Tibial artery (tissue), 4 donors: ENCODE results near the gene RSPH9.

Experiments used
- DNase-seq, 2 donors: peaks; one replicate each; pipeline ENCODE4 v3.0.0-alpha.2; 2019
- H3K27ac ChIP-seq, 2 donors: fragments of 200-600 bp; sonication (generic) in 1 of 2; 1 replicate in 1 of 2; 2 replicates in 1 of 2; pipeline ENCODE4 v1.5.1; 2018 to 2019; ENCODE audit warnings: mild to moderate bottlenecking in 1 of 2
- H3K27me3 ChIP-seq, 2 donors: fragments of 200-600 bp; sonication (generic) in 1 of 2; one replicate each; pipeline versions ENCODE4 v1.5.1 to v1.6.0; 2016 to 2019
- H3K36me3 ChIP-seq, 3 donors: fragments of 200-600 bp; sonication (generic) in 2 of 3; one replicate each; pipeline ENCODE4 v1.5.1; 2016 to 2019; ENCODE audit warnings: mild to moderate bottlenecking in 2 of 3
- H3K4me1 ChIP-seq, 4 donors: fragments of 200-600 bp; sonication (generic) in 2 of 4; 1 replicate in 3 of 4; 2 replicates in 1 of 4; pipeline ENCODE4 v1.5.1; 2016 to 2019
- H3K4me3 ChIP-seq, 2 donors: fragments of 200-600 bp; sonication (generic) in 1 of 2; 1 replicate in 1 of 2; 2 replicates in 1 of 2; pipeline ENCODE4 v1.5.1; 2018 to 2019; ENCODE audit warnings: mild to moderate bottlenecking in 2 of 2
- H3K9me3 ChIP-seq, 3 donors: fragments of 200-600 bp; sonication (generic) in 1 of 3; one replicate each; pipeline ENCODE4 v1.5.1; 2016 to 2019
- CTCF ChIP-seq, 2 experiments: fragments of 200-600 bp in 1 of 2; fragments of 450-650 bp in 1 of 2; IDR thresholded peaks; one replicate each; pipeline ENCODE4 v1.5.1; 2017 to 2019; ENCODE audit warnings: antibody characterized with exemption in 2 of 2, mild to moderate bottlenecking in 1 of 2, moderate library complexity in 1 of 2
- intact Hi-C: fragments of 100-400 bp; cut with DNase I; formaldehyde crosslinking; loops from one replicate; pipeline ENCODE4 v1.15.0; 2023; ENCODE audit warnings: low total_unique reads

Gene RSPH9

GRCh38 chr6:43718387-43719105, 73.7 kb downstream of the RSPH9 start:
- DNase-seq = peak in 1 of 2 donors; percentile 60
- Histone ChIP-seq H3K27me3 (peaks cover 0 to 3% of the 10 kb centered on the region in 2 donors), H3K27ac (peak overlapping the region in 1 of 2 donors; percentile 27), H3K36me3 (no peaks in the 10 kb centered on the region), H3K4me3 (no peak overlapping the region), H3K4me1 (peaks cover 0 to 19% (median 10%) of the 10 kb centered on the region in 4 donors), H3K9me3 (no peaks in the 10 kb centered on the region)
- TF ChIP-seq CTCF (IDR thresholded peaks at IDR 0.05) = no peak
- intact Hi-C loops = no loop called here

- TF ChIP-seq CTCF (IDR thresholded peaks at IDR 0.05) = no peak
- Histone ChIP-seq H3K9me3 (no peaks in the 10 kb centered on the region), H3K27me3 (peaks cover 0 to 5% of the 10 kb centered on the region in 2 donors), H3K4me1 (peaks cover 0 to 19% (median 10%) of the 10 kb centered on the region in 4 donors), H3K27ac (no peak overlapping the region), H3K36me3 (no peaks in the 10 kb centered on the region), H3K4me3 (no peak overlapping the region)
- DNase-seq = peak in 1 of 2 donors; percentile 31
- intact Hi-C loops = no loop called here
These were observed 74.7 kb downstream of the RSPH9 start for GRCh38 chr6:43719511-43719910.

- Histone ChIP-seq H3K27ac (no peak overlapping the region), H3K4me3 (no peak overlapping the region), H3K36me3 (no peaks in the 10 kb centered on the region), H3K27me3 (peaks cover 0 to 5% of the 10 kb centered on the region in 2 donors), H3K9me3 (no peaks in the 10 kb centered on the region), H3K4me1 (peaks cover 0 to 21% (median 7%) of the 10 kb centered on the region in 4 donors)
- intact Hi-C loops = no loop called here
- TF ChIP-seq CTCF (IDR thresholded peaks at IDR 0.05) = no peak
- DNase-seq = peak in 1 of 2 donors; percentile 16
These were observed 76.2 kb downstream of the RSPH9 start for GRCh38 chr6:43720999-43721398.
